SK-N-SH (cell line): ENCODE measurements around the gene PYCR2. TPM values are rescaled to one million over a fixed set of nuclear protein-coding genes. Genes with fewer than 3 reads are reported as not detected.

ENCODE experiments used
- CTCF ChIA-PET: fragments of 300-600, 350-600 bp; formaldehyde crosslinking; extraction: SDS; loops from one replicate; lab custom pipeline; 2021; lab: Yijun Ruan, JAX
- POLR2A ChIA-PET: fragments of 350-600 bp; sonication (Branson Sonifier 250); formaldehyde crosslinking; extraction: SDS; loops from one replicate; lab custom pipeline; 2020; ENCODE audit warnings: antibody characterized with exemption, inconsistent platforms; lab: Yijun Ruan, JAX
- DNase-seq: peaks from one replicate; pipeline ENCODE4 v3.0.0; 2012
- H2AFZ ChIP-seq: fragments of 200-600 bp; sonication (generic); 2 replicates; pipeline ENCODE4 v1.8.1; 2016; ENCODE audit warnings: antibody characterized with exemption, mild to moderate bottlenecking, low read depth
- H3F3A ChIP-seq: fragments of 200-600 bp; sonication (generic); replicated peaks from 2 replicates; pipeline ENCODE3; 2016; ENCODE audit warnings: antibody characterized with exemption, mild to moderate bottlenecking; ENCODE audit not compliant: insufficient read depth
- H3K27ac ChIP-seq, 2 experiments: fragments of 200-500 bp in 1 of 2; fragments of 200-600 bp in 1 of 2; sonication (Bioruptor generic) in 1 of 2; sonication (generic), shearing (Covaris generic) in 1 of 2; 2 replicates each; pipeline versions ENCODE4 v1.5.1 to v1.6.1; 2014 to 2016; ENCODE audit warnings: low read depth in 2 of 2, inconsistent platforms in 1 of 2, low read length in 1 of 2, mild to moderate bottlenecking in 1 of 2, mixed read lengths in 1 of 2
- H3K27me3 ChIP-seq: fragments of 200-600 bp; sonication (generic), shearing (Covaris generic); 2 replicates; pipeline ENCODE4 v1.6.1; 2016; ENCODE audit warnings: mixed run types; ENCODE audit not compliant: insufficient read depth
- H3K36me3 ChIP-seq, 2 experiments: fragments of 200-500 bp in 1 of 2; fragments of 200-600 bp in 1 of 2; sonication (Bioruptor generic) in 1 of 2; sonication (generic) in 1 of 2; replicated peaks in 1 of 2; 2 replicates each; pipeline versions ENCODE3 to v1.5.1; 2014 to 2016; ENCODE audit warnings: low read length in 1 of 2, mild to moderate bottlenecking in 1 of 2; ENCODE audit not compliant: insufficient read depth in 2 of 2, control insufficient read depth in 1 of 2
- H3K4me1 ChIP-seq, 2 experiments: fragments of 200-500 bp in 1 of 2; fragments of 200-600 bp in 1 of 2; sonication (Bioruptor generic) in 1 of 2; sonication (generic), shearing (Covaris generic) in 1 of 2; 2 replicates each; pipeline versions ENCODE4 v1.5.1 to v1.6.1; 2014 to 2016; ENCODE audit warnings: low read depth in 1 of 2, low read length in 1 of 2, mixed run types in 1 of 2; ENCODE audit not compliant: insufficient read depth in 2 of 2, control insufficient read depth in 1 of 2
- H3K4me2 ChIP-seq: fragments of 200-600 bp; sonication (generic), shearing (Covaris generic); 2 replicates; pipeline ENCODE4 v1.6.1; 2017; ENCODE audit warnings: mixed run types
- H3K4me3 ChIP-seq, 2 experiments: fragments of 200-500 bp in 1 of 2; fragments of 200-600 bp in 1 of 2; sonication (Bioruptor generic) in 1 of 2; sonication (generic), shearing (Covaris generic) in 1 of 2; 2 replicates each; pipeline versions ENCODE4 v1.5.1 to v1.8.1; 2014 to 2016; ENCODE audit warnings: low read depth in 2 of 2, inconsistent platforms in 1 of 2, low read length in 1 of 2, mild to moderate bottlenecking in 1 of 2, mixed read lengths in 1 of 2, moderate library complexity in 1 of 2
- H3K79me2 ChIP-seq: fragments of 200-600 bp; sonication (generic); 2 replicates; pipeline ENCODE4 v1.8.1; 2017; ENCODE audit warnings: mild to moderate bottlenecking; ENCODE audit not compliant: insufficient read depth
- H3K9ac ChIP-seq: fragments of 200-600 bp; sonication (generic); 2 replicates; pipeline ENCODE4 v1.6.1; 2017; ENCODE audit warnings: mixed run types
- H3K9me2 ChIP-seq: fragments of 200-600 bp; sonication (generic); 2 replicates; pipeline ENCODE4 v1.6.1; 2017; ENCODE audit warnings: mixed run types
- H3K9me3 ChIP-seq: fragments of 200-600 bp; sonication (generic); 2 replicates; pipeline ENCODE4 v1.6.1; 2017; ENCODE audit warnings: mixed run types, mild to moderate bottlenecking, moderate library complexity
- H4K20me1 ChIP-seq: fragments of 200-600 bp; sonication (generic); 2 replicates; pipeline ENCODE4 v1.6.1; 2017; ENCODE audit warnings: mild to moderate bottlenecking, mixed run types; ENCODE audit not compliant: insufficient read depth
- EP300 ChIP-seq, 2 experiments: IDR thresholded peaks; 2 replicates each; pipeline versions ENCODE4 v1.4.0 to v1.6.1; 2012; ENCODE audit warnings: borderline replicate concordance in 1 of 2, low read depth in 1 of 2, low read length in 1 of 2
- FOXM1 ChIP-seq: IDR thresholded peaks from 2 replicates; pipeline ENCODE4 v1.4.0; 2012; ENCODE audit warnings: low read depth, mild to moderate bottlenecking
- GATA2 ChIP-seq: sonication (generic); formaldehyde crosslinking; IDR thresholded peaks from 2 replicates; pipeline ENCODE4 v1.5.0; 2020; ENCODE audit warnings: mild to moderate bottlenecking, missing genetic modification reagents
- MAX ChIP-seq: IDR thresholded peaks from 2 replicates; pipeline ENCODE4 v1.4.0; 2012; ENCODE audit warnings: low read depth
- MXI1 ChIP-seq: IDR thresholded peaks from 2 replicates; pipeline ENCODE4 v1.6.1; 2012; ENCODE audit warnings: mild to moderate bottlenecking, low read depth, low read length, improper control_type of control experiment
- PBX3 ChIP-seq: IDR thresholded peaks from 2 replicates; pipeline ENCODE4; 2012
- RCOR1 ChIP-seq: fragments of 150-350 bp; IDR thresholded peaks from 2 replicates; pipeline ENCODE4 v1.6.1; 2017; ENCODE audit warnings: antibody characterized with exemption, low read length
- REST ChIP-seq: IDR thresholded peaks from 2 replicates; pipeline ENCODE4 v1.6.1; 2012; ENCODE audit warnings: mild to moderate bottlenecking, low read depth, low read length, moderate library complexity
- RXRA ChIP-seq: IDR thresholded peaks from 2 replicates; pipeline ENCODE4 v1.4.0; 2012; ENCODE audit warnings: low read depth, mild to moderate bottlenecking, borderline replicate concordance
- TCF12 ChIP-seq: IDR thresholded peaks from 2 replicates; pipeline ENCODE4 v1.4.0; 2012
- TEAD4 ChIP-seq: IDR thresholded peaks from 2 replicates; pipeline ENCODE4 v1.4.0; 2012; ENCODE audit warnings: mild to moderate bottlenecking, borderline replicate concordance; ENCODE audit not compliant: insufficient read depth
- USF1 ChIP-seq: IDR thresholded peaks from 2 replicates; pipeline ENCODE4 v1.4.0; 2012; ENCODE audit warnings: low read depth, borderline replicate concordance
- USF2 ChIP-seq: fragments of 150-350 bp; IDR thresholded peaks from 2 replicates; pipeline ENCODE4 v1.6.1; 2017; ENCODE audit warnings: antibody characterized with exemption, low read length, low read depth, borderline replicate concordance
- ZBTB33 ChIP-seq: IDR thresholded peaks from 2 replicates; pipeline ENCODE4 v1.4.0; 2012; ENCODE audit warnings: low read depth, borderline replicate concordance
- WGBS: methylation state at CpG from one replicate; pipeline ENCODE4 v1.1.6; 2017; ENCODE audit warnings: low lambda C conversion rate; 5-methylcytosine and 5-hydroxymethylcytosine counted together
- polyA plus RNA-seq, 3 experiments: library from polyadenylated mRNA; depleted of rRNA; stranded (reverse); fragments of >200 nt; gene quantifications; 2 replicates each; pipeline ENCODE4 v1.2.3, GENCODE V29; 2012

The PYCR2 gene
- polyA plus RNA-seq, 1 of the 3 experiments (the other 2 are of a cell fraction): 95.3 TPM

GRCh38 chr1:225874431-225874830 is 49.6 kb downstream of the PYCR2 start:
- DNase-seq: no peak
- no peak overlapping the region for H3K4me2 ChIP-seq
- H3K4me1 ChIP-seq: peaks cover 0 to 12% of the 10 kb centered on the region in 2 experiments; a peak in 1 of 4 replicates
- no peaks in the 10 kb centered on the region for H3K9me2 ChIP-seq
- no peak overlapping the region for H3K4me3 ChIP-seq
- H4K20me1 ChIP-seq: no peaks in the 10 kb centered on the region
- 91% methylated on average over 7 of the region's 11 CpGs for WGBS
- no peak overlapping the region for H2AFZ ChIP-seq
- no peaks in the 10 kb centered on the region for H3K27me3 ChIP-seq
- H3K9ac ChIP-seq: no peak overlapping the region
- H3K36me3 ChIP-seq: peaks cover 12 to 18% of the 10 kb centered on the region in 2 experiments
- CTCF ChIA-PET: interaction anchor here (0.9 kb wide), 1 partner anchor 400 kb away, joined by 4 read pairs; no protein-coding TSS in a partner anchor
- no peak overlapping the region for H3K27ac ChIP-seq
- TF ChIP-seq USF2: no peak
- TF ChIP-seq PBX3: no peak
- TF ChIP-seq RXRA: no peak
- no peak for TF ChIP-seq REST
- TF ChIP-seq TEAD4: no peak
- TF ChIP-seq FOXM1: no peak
- TF ChIP-seq RCOR1: no peak
- TF ChIP-seq USF1: no peak
- TF ChIP-seq GATA2 (CRISPR knock-in tag): no peak
- no peak for TF ChIP-seq ZBTB33
- no peak for TF ChIP-seq MXI1
- no peak for TF ChIP-seq MAX
- no peak for TF ChIP-seq EP300 (IDR thresholded peaks at IDR 0.05; ENCODE audit: borderline replicate concordance in 1 of 2, low read depth in 1 of 2, low read length in 1 of 2)
- TF ChIP-seq TCF12: no peak
- TF ChIP-seq, all 33 proteins: peak for 0
- H3F3A ChIP-seq: peaks cover 4% of the 10 kb centered on the region
- POLR2A ChIA-PET: no interaction called here
- no peaks in the 10 kb centered on the region for H3K9me3 ChIP-seq
- H3K79me2 ChIP-seq: no peaks in the 10 kb centered on the region
